Lower leg skin (tissue), 4 donors: Measurements from ENCODE around the gene SPATA13. TPM values are rescaled to one million over a fixed set of nuclear protein-coding genes. Genes with fewer than 3 reads are reported as not detected.
"Not testable (repeated sequence)": the region's sequence is repeated elsewhere in the genome, so short reads cannot be mapped to it uniquely, and the experiment has no call there.

ENCODE experiments used
- DNase-seq, 2 donors: peaks; one replicate each; pipeline ENCODE4 v3.0.0-alpha.2; 2019; ENCODE audit warnings: low spot score in 2 of 2
- H3K4me3 ChIP-seq: fragments of 200-600 bp; sonication (generic); 2 replicates; pipeline ENCODE4 v1.5.1; 2017; ENCODE audit warnings: mild to moderate bottlenecking, low read depth; ENCODE audit not compliant: poor library complexity, severe bottlenecking
- POLR2A ChIP-seq, 2 donors: fragments of 450-650 bp; IDR thresholded peaks; one replicate each; pipeline ENCODE4 v1.6.1; 2016 to 2017; ENCODE audit warnings: antibody characterized with exemption in 2 of 2, mild to moderate bottlenecking in 1 of 2, moderate library complexity in 1 of 2
- WGBS, 2 donors: methylation state at CpG; one replicate each; pipeline ENCODE4 v1.1.5; 2018; 5-methylcytosine and 5-hydroxymethylcytosine counted together
- intact Hi-C: fragments of 100-400 bp; cut with DNase I; formaldehyde crosslinking; loops from one replicate; pipeline ENCODE4 v1.15.0; 2023; ENCODE audit warnings: low total_unique reads
- total RNA-seq, 4 donors: library from RNA; depleted of rRNA; stranded (reverse); fragments of >200 nt; gene quantifications; one replicate each; pipeline ENCODE4 v1.1.0, GENCODE V29; 2016
- TF ChIP-seq, protein P1 (sequence below), 3 donors: fragments of 450-650 bp; IDR thresholded peaks; one replicate each; pipeline ENCODE4 v1.5.1; 2016; ENCODE audit warnings: antibody characterized with exemption in 3 of 3, mild to moderate bottlenecking in 3 of 3, moderate library complexity in 2 of 3

The SPATA13 gene
- total RNA-seq, 4 donors from 2014 or later = 30.6 to 78.3 (median 46.2) TPM

DNA sequence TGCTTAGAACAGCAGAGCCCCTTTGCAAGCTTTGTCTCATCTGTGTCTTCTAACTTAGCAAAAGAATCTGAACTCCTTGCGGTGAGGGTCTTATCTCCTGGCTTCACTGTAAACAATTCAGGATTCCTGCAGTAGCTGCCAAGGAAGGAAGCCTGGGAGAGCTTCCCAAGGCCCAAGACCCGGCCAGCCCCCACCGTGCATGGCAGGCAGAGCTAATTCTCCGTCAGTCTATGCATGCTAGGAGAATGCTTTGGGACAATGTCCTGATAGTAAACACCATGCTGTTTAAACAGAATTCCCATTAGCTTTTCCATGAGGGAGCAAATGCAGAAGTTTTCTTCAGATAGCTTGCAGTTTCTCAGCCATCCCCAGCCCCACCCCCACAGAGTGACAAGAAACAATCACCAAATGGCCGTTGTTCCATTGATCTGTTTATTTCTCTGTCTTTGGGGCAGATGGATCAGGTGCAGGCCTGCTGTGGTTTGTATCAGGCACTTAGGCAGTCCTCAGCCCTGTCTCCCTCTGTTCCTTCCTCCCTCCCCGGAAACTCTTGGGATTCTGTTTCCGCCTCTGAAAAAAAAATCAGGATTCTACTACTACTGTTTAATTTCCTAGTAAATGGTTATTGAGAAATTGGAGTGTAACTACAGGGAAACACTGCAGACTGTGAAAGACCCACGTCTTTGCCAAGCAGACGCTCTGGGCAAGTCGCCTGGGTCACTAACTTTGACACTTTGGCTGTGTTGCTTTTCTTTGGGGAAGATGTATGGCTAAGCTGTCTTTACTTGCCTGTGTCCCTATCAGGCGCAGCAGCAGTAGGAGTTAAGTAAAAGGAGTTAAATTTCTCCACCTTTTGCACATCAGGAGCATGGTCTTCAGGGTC lies 40.7 kb upstream of the SPATA13 start:
- TF ChIP-seq, protein P1, sequence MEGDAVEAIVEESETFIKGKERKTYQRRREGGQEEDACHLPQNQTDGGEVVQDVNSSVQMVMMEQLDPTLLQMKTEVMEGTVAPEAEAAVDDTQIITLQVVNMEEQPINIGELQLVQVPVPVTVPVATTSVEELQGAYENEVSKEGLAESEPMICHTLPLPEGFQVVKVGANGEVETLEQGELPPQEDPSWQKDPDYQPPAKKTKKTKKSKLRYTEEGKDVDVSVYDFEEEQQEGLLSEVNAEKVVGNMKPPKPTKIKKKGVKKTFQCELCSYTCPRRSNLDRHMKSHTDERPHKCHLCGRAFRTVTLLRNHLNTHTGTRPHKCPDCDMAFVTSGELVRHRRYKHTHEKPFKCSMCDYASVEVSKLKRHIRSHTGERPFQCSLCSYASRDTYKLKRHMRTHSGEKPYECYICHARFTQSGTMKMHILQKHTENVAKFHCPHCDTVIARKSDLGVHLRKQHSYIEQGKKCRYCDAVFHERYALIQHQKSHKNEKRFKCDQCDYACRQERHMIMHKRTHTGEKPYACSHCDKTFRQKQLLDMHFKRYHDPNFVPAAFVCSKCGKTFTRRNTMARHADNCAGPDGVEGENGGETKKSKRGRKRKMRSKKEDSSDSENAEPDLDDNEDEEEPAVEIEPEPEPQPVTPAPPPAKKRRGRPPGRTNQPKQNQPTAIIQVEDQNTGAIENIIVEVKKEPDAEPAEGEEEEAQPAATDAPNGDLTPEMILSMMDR (IDR thresholded peaks at IDR 0.05) = no peak
- no peak for TF ChIP-seq POLR2A (IDR thresholded peaks at IDR 0.05)
- WGBS, 2 donors = 59 to 68% methylated on average over 11 of the region's 11 CpGs
- DNase-seq = no peak
- intact Hi-C loops = no loop called here
- no peak overlapping the region for H3K4me3 ChIP-seq

DNA sequence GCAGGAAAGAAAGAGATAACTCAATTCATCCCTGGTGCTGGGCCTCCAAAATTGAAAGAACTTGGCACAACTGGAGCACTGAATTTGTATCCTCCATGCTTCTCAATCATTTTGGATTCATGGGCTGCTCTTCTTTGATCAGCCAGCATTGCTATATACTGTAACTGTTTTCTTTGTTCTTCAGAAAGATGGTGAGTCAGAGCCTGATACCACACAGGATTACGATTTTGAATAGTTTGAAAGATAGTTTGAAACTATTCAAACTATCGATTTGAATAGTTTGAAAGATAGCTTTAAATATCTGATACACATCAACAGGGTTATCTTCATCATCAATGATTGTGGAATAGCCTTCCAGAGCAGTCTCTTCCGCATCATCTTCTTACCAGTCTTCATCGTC lies 38.5 kb upstream of the SPATA13 start:
- WGBS, 2 donors = 77 to 93% methylated on average over 4 of the region's 4 CpGs
- intact Hi-C loops, H3K4me3 ChIP-seq, DNase-seq: not testable (repeated sequence)

DNA sequence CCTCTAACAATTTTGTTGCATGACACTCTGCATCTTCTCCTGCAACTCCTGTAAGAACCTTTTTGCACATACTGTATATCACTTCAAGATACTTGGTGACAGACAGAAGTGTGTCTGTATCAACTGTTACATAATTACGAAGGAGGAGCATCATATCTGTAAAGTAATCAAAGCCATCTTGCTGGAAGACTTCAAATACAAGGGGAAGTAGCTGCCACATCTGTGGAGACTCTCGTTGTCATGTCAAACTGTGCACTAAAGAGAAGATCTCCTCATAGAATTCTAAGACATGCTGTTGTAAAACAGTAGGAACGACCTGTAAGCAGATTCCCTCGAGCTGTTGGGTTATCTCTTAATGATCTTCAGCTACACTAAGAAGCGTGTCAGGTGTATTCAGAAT lies 38.0 kb upstream of the SPATA13 start:
- TF ChIP-seq, protein P1 (IDR thresholded peaks at IDR 0.05) = no peak
- TF ChIP-seq POLR2A (IDR thresholded peaks at IDR 0.05) = no peak

DNA sequence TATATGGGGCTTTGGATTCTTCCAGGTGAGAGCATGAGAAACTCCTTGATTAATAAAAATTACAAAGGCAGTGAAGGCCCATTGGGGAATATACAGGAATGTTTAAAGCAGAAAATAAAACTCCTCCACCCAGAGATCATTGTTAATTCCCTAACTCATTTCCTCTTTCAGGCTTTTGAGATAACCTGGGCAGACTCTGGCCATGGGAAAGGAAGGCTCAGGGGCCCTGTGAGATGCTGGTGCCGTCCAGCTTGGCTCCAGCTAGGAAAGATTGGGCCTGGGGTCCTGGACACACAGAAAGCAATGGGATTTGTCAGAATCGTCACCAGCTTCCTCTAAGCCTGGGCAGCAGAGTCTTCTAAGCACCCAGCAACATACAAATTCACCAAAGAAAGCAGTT lies 36.8 kb upstream of the SPATA13 start:
- DNase-seq = no peak
- intact Hi-C loops = no loop called here
- no peak for TF ChIP-seq POLR2A (IDR thresholded peaks at IDR 0.05)
- TF ChIP-seq, protein P1 (IDR thresholded peaks at IDR 0.05) = no peak
- H3K4me3 ChIP-seq = no peak overlapping the region
- 80 to 81% methylated on average over 2 of the region's 2 CpGs for WGBS, 2 donors

More for the DNA sequence above, 38.0 kb upstream of the SPATA13 start:
- no peak for DNase-seq
- WGBS, 2 donors = 59 to 68% methylated on average over 5 of the region's 5 CpGs
- intact Hi-C loops = no loop called here
- no peak overlapping the region for H3K4me3 ChIP-seq

DNA sequence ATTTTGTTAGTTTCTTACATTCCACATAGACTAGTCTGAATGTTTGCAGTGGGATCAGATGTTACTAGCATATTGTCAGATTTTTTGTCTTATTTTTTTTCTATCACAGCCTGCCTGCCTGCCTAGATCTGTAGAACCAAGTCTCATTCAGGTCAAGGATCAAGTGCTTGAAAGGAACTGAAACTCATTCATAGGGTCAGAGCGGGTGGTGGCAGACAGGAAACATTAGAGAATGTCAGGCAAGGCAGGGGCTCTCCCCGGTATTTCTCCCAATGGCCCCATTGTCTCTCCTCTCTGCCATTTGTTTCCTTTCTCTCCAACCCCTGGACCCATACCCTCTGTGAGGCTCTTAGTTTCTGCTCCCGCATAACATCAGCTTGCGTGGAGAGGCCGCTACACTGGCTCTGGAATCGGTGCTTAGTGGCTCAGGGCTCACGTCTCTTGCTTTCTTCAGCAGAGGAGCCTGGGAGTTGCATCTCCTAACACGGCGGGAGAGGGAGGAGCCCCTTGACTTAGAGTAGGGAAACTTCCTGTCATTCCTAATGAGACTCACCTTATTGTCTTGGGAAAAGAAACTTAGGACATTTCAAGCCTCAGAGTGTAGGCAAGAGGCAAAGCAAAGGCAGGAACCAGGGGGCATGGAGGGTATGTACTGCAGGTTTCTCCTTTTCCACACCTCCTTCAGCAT lies 35.6 kb upstream of the SPATA13 start:
- DNase-seq = no peak
- intact Hi-C loops = no loop called here
- WGBS, 2 donors = 83 to 87% methylated on average over 9 of the region's 9 CpGs
- no peak for TF ChIP-seq POLR2A (IDR thresholded peaks at IDR 0.05)
- TF ChIP-seq, protein P1 (IDR thresholded peaks at IDR 0.05) = no peak
- no peak overlapping the region for H3K4me3 ChIP-seq

DNA sequence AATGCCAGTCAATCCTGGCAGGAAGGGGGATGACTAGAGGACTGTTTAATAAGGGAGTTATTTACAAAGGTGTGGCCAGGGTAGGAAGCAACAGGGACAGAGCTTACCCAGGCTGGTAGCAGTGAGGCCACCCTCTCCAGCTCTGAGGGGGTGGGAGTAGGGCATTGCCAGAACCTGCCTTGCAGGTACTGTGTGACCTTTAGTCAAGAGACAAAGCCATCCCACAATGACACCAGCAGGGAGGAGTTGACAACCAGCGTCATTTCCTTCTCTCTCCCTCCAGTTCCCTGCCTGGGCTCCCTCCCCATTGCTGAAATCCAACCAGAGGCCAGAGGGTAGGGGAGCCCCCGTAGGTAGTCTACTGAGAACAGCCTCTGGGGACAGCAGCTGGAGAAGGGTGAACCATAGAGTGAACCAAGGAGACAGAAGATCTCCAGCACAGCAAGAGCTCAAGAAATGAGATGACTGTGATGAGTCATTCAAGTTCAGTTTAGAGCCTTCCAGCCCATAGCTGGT lies 33.3 kb upstream of the SPATA13 start:
- TF ChIP-seq, protein P1 (IDR thresholded peaks at IDR 0.05) = no peak
- TF ChIP-seq POLR2A (IDR thresholded peaks at IDR 0.05) = no peak
- WGBS, 2 donors = 58 to 68% methylated on average over 2 of the region's 2 CpGs
- DNase-seq = no peak
- H3K4me3 ChIP-seq = no peak overlapping the region
- intact Hi-C loops = no loop called here
